ENCODE data around the gene AP1G1. TPM values are rescaled to one million over a fixed set of nuclear protein-coding genes. Genes with fewer than 3 reads are reported as not detected.

AP1G1 gene
- total RNA-seq, 1 experiment from 2014 or later: 79.2 TPM

- no CpG with 5 or more reads among the region's 2 CpGs for WGBS (ENCODE audit: extremely low coverage, insufficient read length, low lambda C conversion rate)
- H3K4me2 ChIP-seq (ENCODE audit: insufficient read depth, insufficient read length, low read length): no peak overlapping the region
- no peak overlapping the region for H2AK5ac ChIP-seq (ENCODE audit: insufficient read length, low read length)
- no peak overlapping the region for H2BK12ac ChIP-seq (ENCODE audit: insufficient read length, low read depth, low read length)
- no peaks in the 10 kb centered on the region for H3K27me3 ChIP-seq (ENCODE audit: insufficient read depth, low read length)
- no peak overlapping the region for H3T11ph ChIP-seq (ENCODE audit: low read length)
- no peak overlapping the region for H2BK5ac ChIP-seq (ENCODE audit: insufficient read length, low read length)
- TF ChIP-seq CTCF (conservative IDR thresholded peaks at IDR 0.05): no peak
- H3K4me1 Mint-ChIP-seq: no peaks in the 10 kb centered on the region
- no peaks in the 10 kb centered on the region for H3K79me2 ChIP-seq (ENCODE audit: insufficient read depth, low read length)
- no peaks in the 10 kb centered on the region for H3K4me1 ChIP-seq (ENCODE audit: insufficient read depth, low read length)
- no peak overlapping the region for H2BK15ac ChIP-seq (ENCODE audit: low read depth, low read length)
- H3K9ac ChIP-seq (ENCODE audit: extremely low read depth, insufficient read length, low read length): no peak overlapping the region
- H3K27ac Mint-ChIP-seq: no peak overlapping the region; a peak in 1 of 7 replicates
- H3K79me1 ChIP-seq (ENCODE audit: insufficient read depth, low read depth, low read length, poor library complexity, severe bottlenecking): no peaks in the 10 kb centered on the region
- H2AFZ ChIP-seq (ENCODE audit: low read length): no peak overlapping the region
- no peak overlapping the region for H3K56ac ChIP-seq (ENCODE audit: insufficient read length, low read depth, low read length)
- no peak overlapping the region for H2BK120ac ChIP-seq (ENCODE audit: low read depth, low read length, poor library complexity, severe bottlenecking)
- no peak overlapping the region for H4K5ac ChIP-seq (ENCODE audit: insufficient read length, low read depth, low read length)
- no peaks in the 10 kb centered on the region for H3K9me3 ChIP-seq (ENCODE audit: control insufficient read depth, low read depth, low read length)
- DNase-seq: no peak
- H3K23ac ChIP-seq (ENCODE audit: insufficient read length, low read depth, low read length): no peak overlapping the region
- H4K20me1 ChIP-seq (ENCODE audit: control insufficient read depth, insufficient read depth, insufficient read length): no peaks in the 10 kb centered on the region
- no peaks in the 10 kb centered on the region for H3K23me2 ChIP-seq (ENCODE audit: insufficient read length, low read depth, low read length, poor library complexity, severe bottlenecking)
- no peak overlapping the region for H3K14ac ChIP-seq (ENCODE audit: insufficient read depth, low read length)
- no peak overlapping the region for H3K4ac ChIP-seq (ENCODE audit: low read depth, low read length)
- no peak overlapping the region for H3K18ac ChIP-seq (ENCODE audit: insufficient read length, low read depth, low read length)
- no peaks in the 10 kb centered on the region for H3K9me3 Mint-ChIP-seq
- no peaks in the 10 kb centered on the region for H3K27me3 Mint-ChIP-seq (ENCODE audit: low read depth)
- peaks cover 20 to 81% (median 51%) of the 10 kb centered on the region in 3 experiments for H3K36me3 Mint-ChIP-seq (ENCODE audit: insufficient read depth in 1 of 3, low read depth in 3 of 3)
- no peak overlapping the region for H2BK20ac ChIP-seq (ENCODE audit: low read depth, low read length, poor library complexity, severe bottlenecking)
- H3K4me3 Mint-ChIP-seq: no peak overlapping the region
- no peak overlapping the region for H4K8ac ChIP-seq (replicated peaks; ENCODE audit: insufficient read length, low read depth, low read length)
- no peak overlapping the region for H4K91ac ChIP-seq (ENCODE audit: insufficient read length, low read depth, low read length)
- H3K27ac ChIP-seq (ENCODE audit: insufficient read length, low read depth, low read length): no peak overlapping the region
These were observed 127.3 kb downstream of the AP1G1 start for GRCh38 chr16:71681360-71681759.

Other genes starting within 250 kb of the AP1G1 start
- gene TAT, start 231.7 kb downstream of the AP1G1 start, total RNA-seq (2021): 0.09 TPM in 1 of 2 replicates, not detected in the other
- gene MARVELD3, start 182.7 kb downstream of the AP1G1 start, total RNA-seq (2021): 25.2 and 27.0 TPM in 2 replicates
- gene PHLPP2, start 84.1 kb downstream of the AP1G1 start, total RNA-seq (2021): 19.3 and 23.2 TPM in 2 replicates
- gene ATXN1L, start 37.1 kb upstream of the AP1G1 start, total RNA-seq (2021): 30.1 and 30.3 TPM in 2 replicates
- 11.6 and 12.5 TPM in 2 replicates for gene ZNF821, start 75.3 kb upstream of the AP1G1 start, total RNA-seq (2021)
- 263 and 264 TPM in 2 replicates for gene IST1, start 86.7 kb upstream of the AP1G1 start, total RNA-seq (2021)
- not detected in 2 replicates for gene PKD1L3, start 191.6 kb upstream of the AP1G1 start, total RNA-seq (2021)
- 16.4 and 18.8 TPM in 2 replicates for gene DHODH, start 199.9 kb upstream of the AP1G1 start, total RNA-seq (2021)
- not detected in 2 replicates for gene HP, start 245.7 kb upstream of the AP1G1 start, total RNA-seq (2021)

Data from H9 (cell line).